ENCODE data around the gene HMX3.

HMX3 gene

GRCh38 chr10:123135415-123136141 is at the start of gene HMX3:
Gene HMX3, plus strand, starts transcription at chr10:123135970. Its CDS starts 81 bp downstream, at chr10:123136051.
- Histone ChIP-seq H3K4me1 (ENCODE audit: control insufficient read depth, insufficient read depth, low read length) (peaks cover 10% of the 10 kb centered on the region), H3K36me3 (ENCODE audit: control insufficient read depth, insufficient read depth, low read length, severe bottlenecking) (no peaks in the 10 kb centered on the region), H3K9ac (ENCODE audit: low read length) (no peak within 1 kb of the TSS), H3K27me3 (replicated peaks; ENCODE audit: control insufficient read depth, insufficient read depth, low read length) (peaks cover 73% of the 10 kb centered on the region), H3K9me3 (ENCODE audit: control insufficient read depth, low read length) (no peaks in the 10 kb centered on the region), H3K4me3 (ENCODE audit: low read length) (peak within 1 kb of the TSS; percentile 69)
- peak; percentile 54 for DNase-seq (ENCODE audit: low read depth)

- Histone ChIP-seq H3K4me3 (ENCODE audit: low read length) (no peak overlapping the region), H3K4me1 (ENCODE audit: control insufficient read depth, insufficient read depth, low read length) (no peaks in the 10 kb centered on the region), H3K9ac (ENCODE audit: low read length) (no peak overlapping the region), H3K9me3 (ENCODE audit: control insufficient read depth, low read length) (no peaks in the 10 kb centered on the region), H3K36me3 (ENCODE audit: control insufficient read depth, insufficient read depth, low read length, severe bottlenecking) (no peaks in the 10 kb centered on the region), H3K27me3 (replicated peaks; ENCODE audit: control insufficient read depth, insufficient read depth, low read length) (peaks cover 3% of the 10 kb centered on the region)
- no peak for DNase-seq (ENCODE audit: low read depth)
Measured at GRCh38 chr10:123086281-123086680, 49.5 kb upstream of the HMX3 start.

- Histone ChIP-seq H3K36me3 (ENCODE audit: control insufficient read depth, insufficient read depth, low read length, severe bottlenecking) (no peaks in the 10 kb centered on the region), H3K9me3 (ENCODE audit: control insufficient read depth, low read length) (no peaks in the 10 kb centered on the region), H3K4me3 (ENCODE audit: low read length) (no peak overlapping the region), H3K4me1 (ENCODE audit: control insufficient read depth, insufficient read depth, low read length) (no peaks in the 10 kb centered on the region), H3K9ac (ENCODE audit: low read length) (no peak overlapping the region), H3K27me3 (replicated peaks; ENCODE audit: control insufficient read depth, insufficient read depth, low read length) (peaks cover 6% of the 10 kb centered on the region)
- DNase-seq (ENCODE audit: low read depth): no peak
Measured at GRCh38 chr10:123087348-123087747, 48.4 kb upstream of the HMX3 start.

- peaks cover 6% of the 10 kb centered on the region for H3K27me3 ChIP-seq (replicated peaks; ENCODE audit: control insufficient read depth, insufficient read depth, low read length)
- no peak overlapping the region for H3K4me3 ChIP-seq (ENCODE audit: low read length)
- no peak for DNase-seq (ENCODE audit: low read depth)
- no peaks in the 10 kb centered on the region for H3K4me1 ChIP-seq (ENCODE audit: control insufficient read depth, insufficient read depth, low read length)
- H3K36me3 ChIP-seq (ENCODE audit: control insufficient read depth, insufficient read depth, low read length, severe bottlenecking): no peaks in the 10 kb centered on the region
- no peaks in the 10 kb centered on the region for H3K9me3 ChIP-seq (ENCODE audit: control insufficient read depth, low read length)
- no peak overlapping the region for H3K9ac ChIP-seq (ENCODE audit: low read length)
Measured at GRCh38 chr10:123087786-123088185, 48.0 kb upstream of the HMX3 start.

- peaks cover 14% of the 10 kb centered on the region for H3K27me3 ChIP-seq (replicated peaks; ENCODE audit: control insufficient read depth, insufficient read depth, low read length)
- H3K9ac ChIP-seq (ENCODE audit: low read length): no peak overlapping the region
- no peak overlapping the region for H3K4me3 ChIP-seq (ENCODE audit: low read length)
- no peaks in the 10 kb centered on the region for H3K9me3 ChIP-seq (ENCODE audit: control insufficient read depth, low read length)
- no peaks in the 10 kb centered on the region for H3K36me3 ChIP-seq (ENCODE audit: control insufficient read depth, insufficient read depth, low read length, severe bottlenecking)
- H3K4me1 ChIP-seq (ENCODE audit: control insufficient read depth, insufficient read depth, low read length): no peaks in the 10 kb centered on the region
- DNase-seq (ENCODE audit: low read depth): no peak
Measured at GRCh38 chr10:123092635-123093414, 42.9 kb upstream of the HMX3 start.

GRCh38 chr10:123093489-123093888 is 42.3 kb upstream of the HMX3 start:
- H3K36me3 ChIP-seq (ENCODE audit: control insufficient read depth, insufficient read depth, low read length, severe bottlenecking): no peaks in the 10 kb centered on the region
- DNase-seq (ENCODE audit: low read depth): no peak
- no peaks in the 10 kb centered on the region for H3K4me1 ChIP-seq (ENCODE audit: control insufficient read depth, insufficient read depth, low read length)
- no peaks in the 10 kb centered on the region for H3K9me3 ChIP-seq (ENCODE audit: control insufficient read depth, low read length)
- H3K9ac ChIP-seq (ENCODE audit: low read length): no peak overlapping the region
- H3K4me3 ChIP-seq (ENCODE audit: low read length): no peak overlapping the region
- peaks cover 19% of the 10 kb centered on the region for H3K27me3 ChIP-seq (replicated peaks; ENCODE audit: control insufficient read depth, insufficient read depth, low read length)

- Histone ChIP-seq H3K27me3 (replicated peaks; ENCODE audit: control insufficient read depth, insufficient read depth, low read length) (peaks cover 19% of the 10 kb centered on the region), H3K9ac (ENCODE audit: low read length) (no peak overlapping the region), H3K4me1 (ENCODE audit: control insufficient read depth, insufficient read depth, low read length) (no peaks in the 10 kb centered on the region), H3K36me3 (ENCODE audit: control insufficient read depth, insufficient read depth, low read length, severe bottlenecking) (no peaks in the 10 kb centered on the region), H3K4me3 (ENCODE audit: low read length) (no peak overlapping the region), H3K9me3 (ENCODE audit: control insufficient read depth, low read length) (no peaks in the 10 kb centered on the region)
- DNase-seq (ENCODE audit: low read depth): no peak
Measured at GRCh38 chr10:123096452-123096851, 39.3 kb upstream of the HMX3 start.

- DNase-seq (ENCODE audit: low read depth): no peak
- no peaks in the 10 kb centered on the region for H3K9me3 ChIP-seq (ENCODE audit: control insufficient read depth, low read length)
- no peak overlapping the region for H3K9ac ChIP-seq (ENCODE audit: low read length)
- peaks cover 17% of the 10 kb centered on the region for H3K27me3 ChIP-seq (replicated peaks; ENCODE audit: control insufficient read depth, insufficient read depth, low read length)
- H3K36me3 ChIP-seq (ENCODE audit: control insufficient read depth, insufficient read depth, low read length, severe bottlenecking): no peaks in the 10 kb centered on the region
- no peaks in the 10 kb centered on the region for H3K4me1 ChIP-seq (ENCODE audit: control insufficient read depth, insufficient read depth, low read length)
- H3K4me3 ChIP-seq (ENCODE audit: low read length): no peak overlapping the region
Measured at GRCh38 chr10:123097039-123097438, 38.7 kb upstream of the HMX3 start.

GRCh38 chr10:123100030-123100762 is 35.6 kb upstream of the HMX3 start:
- Histone ChIP-seq H3K4me3 (ENCODE audit: low read length) (no peak overlapping the region), H3K4me1 (ENCODE audit: control insufficient read depth, insufficient read depth, low read length) (no peaks in the 10 kb centered on the region), H3K36me3 (ENCODE audit: control insufficient read depth, insufficient read depth, low read length, severe bottlenecking) (no peaks in the 10 kb centered on the region), H3K27me3 (replicated peaks; ENCODE audit: control insufficient read depth, insufficient read depth, low read length) (peaks cover 19% of the 10 kb centered on the region), H3K9ac (ENCODE audit: low read length) (no peak overlapping the region), H3K9me3 (ENCODE audit: control insufficient read depth, low read length) (no peaks in the 10 kb centered on the region)
- no peak for DNase-seq (ENCODE audit: low read depth)

- Histone ChIP-seq H3K9me3 (ENCODE audit: control insufficient read depth, low read length) (no peaks in the 10 kb centered on the region), H3K4me3 (ENCODE audit: low read length) (no peak overlapping the region), H3K27me3 (replicated peaks; ENCODE audit: control insufficient read depth, insufficient read depth, low read length) (peaks cover 24% of the 10 kb centered on the region), H3K9ac (ENCODE audit: low read length) (no peak overlapping the region), H3K4me1 (ENCODE audit: control insufficient read depth, insufficient read depth, low read length) (no peaks in the 10 kb centered on the region), H3K36me3 (ENCODE audit: control insufficient read depth, insufficient read depth, low read length, severe bottlenecking) (no peaks in the 10 kb centered on the region)
- no peak for DNase-seq (ENCODE audit: low read depth)
Measured at GRCh38 chr10:123101872-123102271, 33.9 kb upstream of the HMX3 start.

GRCh38 chr10:123102673-123103072 is 33.1 kb upstream of the HMX3 start:
- no peak for DNase-seq (ENCODE audit: low read depth)
- Histone ChIP-seq H3K36me3 (ENCODE audit: control insufficient read depth, insufficient read depth, low read length, severe bottlenecking) (no peaks in the 10 kb centered on the region), H3K27me3 (replicated peaks; ENCODE audit: control insufficient read depth, insufficient read depth, low read length) (peaks cover 21% of the 10 kb centered on the region), H3K4me1 (ENCODE audit: control insufficient read depth, insufficient read depth, low read length) (no peaks in the 10 kb centered on the region), H3K9ac (ENCODE audit: low read length) (no peak overlapping the region), H3K9me3 (ENCODE audit: control insufficient read depth, low read length) (no peaks in the 10 kb centered on the region), H3K4me3 (ENCODE audit: low read length) (no peak overlapping the region)

All from adipocyte (in vitro differentiated cells).